ENCODE measurements around the gene PRXL2B. TPM values are rescaled to one million over a fixed set of nuclear protein-coding genes. Genes with fewer than 3 reads are reported as not detected.
A peak's percentile ranks its signal among the peaks of the same experiment; 100 is the strongest.

PRXL2B gene, protein sequence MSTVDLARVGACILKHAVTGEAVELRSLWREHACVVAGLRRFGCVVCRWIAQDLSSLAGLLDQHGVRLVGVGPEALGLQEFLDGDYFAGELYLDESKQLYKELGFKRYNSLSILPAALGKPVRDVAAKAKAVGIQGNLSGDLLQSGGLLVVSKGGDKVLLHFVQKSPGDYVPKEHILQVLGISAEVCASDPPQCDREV
- 10 to 100 TPM; 19.0 to 21.1 TPM for total RNA-seq
- polyA plus RNA-seq (ENCODE audit: insufficient read length in 2 of 2): 10 to 100 TPM; 82.8 to 85.9 TPM
- long read RNA-seq, donor 1, transcript PRXL2B-204 (7 exons, 2,749 nt): major isoform, 13 of 25 reads
- long read RNA-seq, donor 1, transcript PRXL2B-203 (7 exons, 2,689 nt): minor isoform, 5 of 25 reads
- long read RNA-seq, donor 1, partial matches to known transcripts: 6 of 25 reads
- long read RNA-seq, donor 1, other reads (novel, unspliced or antisense): 0 of 25 reads
- long read RNA-seq, donor 2, partial matches to known transcripts: 0 of 7 reads
- long read RNA-seq, donor 2, other reads (novel, unspliced or antisense): 0 of 7 reads
- long read RNA-seq, donor 3, partial matches to known transcripts: 0 of 4 reads
- long read RNA-seq, donor 3, other reads (novel, unspliced or antisense): 0 of 4 reads
- long read RNA-seq, donor 4, transcript PRXL2B-204 (7 exons, 2,749 nt): major isoform, 6 of 20 reads
- long read RNA-seq, donor 4, transcript PRXL2B-203 (7 exons, 2,689 nt): minor isoform, 5 of 20 reads
- long read RNA-seq, donor 4, partial matches to known transcripts: 6 of 20 reads
- long read RNA-seq, donor 4, other reads (novel, unspliced or antisense): 0 of 20 reads

DNA sequence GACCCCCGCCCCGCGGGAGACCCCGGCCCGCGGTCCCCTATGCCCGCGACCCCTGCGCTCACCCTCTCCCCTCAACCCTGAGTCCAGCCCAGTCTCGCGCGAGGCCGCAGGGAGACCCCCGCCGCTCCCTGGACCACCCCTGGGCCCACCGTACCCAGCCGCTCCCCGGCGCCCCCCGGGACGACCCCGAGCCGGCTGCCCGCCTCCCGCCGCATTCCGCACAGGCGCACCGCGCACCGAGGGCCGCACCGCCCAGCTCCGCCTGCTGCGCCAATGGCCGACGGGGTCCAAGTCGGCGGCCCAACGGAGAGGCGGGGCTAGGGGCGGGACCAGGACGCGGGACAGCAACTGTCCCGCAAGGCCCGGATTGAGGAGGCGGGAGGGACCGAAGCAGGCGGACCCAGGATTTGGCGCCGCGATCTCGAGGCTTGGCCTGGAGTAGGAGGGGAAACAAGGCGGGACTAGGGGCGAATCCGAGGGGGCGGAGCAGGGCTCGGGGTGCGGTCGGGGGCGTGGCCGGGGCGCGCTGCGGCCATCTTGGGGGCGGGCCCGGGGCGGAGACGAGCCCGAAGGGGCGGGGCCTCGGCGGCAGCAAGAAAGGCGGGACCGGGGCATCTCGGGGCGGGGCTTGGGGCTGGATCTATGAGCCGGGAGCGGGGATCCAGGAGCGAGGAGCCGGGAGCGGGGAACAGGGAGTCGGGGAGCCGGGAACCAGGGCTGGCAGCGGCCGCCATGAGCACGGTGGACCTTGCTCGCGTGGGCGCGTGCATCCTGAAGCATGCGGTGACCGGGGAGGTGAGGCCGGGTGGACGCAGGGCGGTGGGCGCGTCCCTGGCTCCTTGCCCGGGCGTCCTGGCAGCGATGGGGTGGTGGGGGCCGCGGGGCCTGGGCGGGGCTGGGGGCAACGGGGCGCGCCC is at the start of gene PRXL2B:
Gene PRXL2B, plus strand, starts transcription at position 624 of the 917 bp plus-strand sequence. Its CDS starts 109 bp downstream, at position 733.
- peaks cover 33% of the 10 kb centered on the region for H3K36me3 ChIP-seq (ENCODE audit: control insufficient read depth, insufficient read depth, low read length)
- peak within 1 kb of the TSS; percentile 54 for H3K4me3 ChIP-seq (ENCODE audit: low read depth, low read length)
- peak; percentile 90 to 99 (median 94) for DNase-seq (ENCODE audit: low read depth in 4 of 6, low spot score in 6 of 6)
- peaks cover 33% of the 10 kb centered on the region for H3K4me1 ChIP-seq (ENCODE audit: control insufficient read depth, insufficient read depth, low read length)
- under 1% methylated on average over 98 of the region's 107 CpGs for WGBS (ENCODE audit: insufficient coverage)
- no peaks in the 10 kb centered on the region for H3K9me3 ChIP-seq (ENCODE audit: control insufficient read depth, insufficient read depth, low read length)
- no peaks in the 10 kb centered on the region for H3K27me3 ChIP-seq (ENCODE audit: control insufficient read depth, insufficient read depth, low read length)
- H3K27ac ChIP-seq (ENCODE audit: low read depth, low read length): peak within 1 kb of the TSS; percentile 92

DNA sequence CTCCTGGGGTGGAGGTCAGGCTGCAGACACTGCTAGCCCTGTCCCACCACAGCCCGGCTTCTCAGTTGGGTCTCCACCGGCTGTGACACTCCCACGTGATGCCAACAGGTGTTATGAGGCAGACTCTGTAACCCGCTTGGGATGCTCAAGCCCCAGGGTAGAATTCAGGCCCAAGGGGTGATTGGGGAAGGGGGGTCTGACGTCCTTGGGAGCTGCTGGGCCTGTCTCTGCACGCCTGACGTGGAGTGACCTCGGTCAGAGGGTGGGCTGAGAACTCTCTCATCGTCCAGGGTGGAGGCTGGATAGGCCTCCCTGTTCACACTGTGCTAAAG is 48.8 kb upstream of the PRXL2B start:
- H3K4me1 ChIP-seq (ENCODE audit: control insufficient read depth, insufficient read depth, low read length): peaks cover 64% of the 10 kb centered on the region
- H3K9me3 ChIP-seq (ENCODE audit: control insufficient read depth, insufficient read depth, low read length): no peaks in the 10 kb centered on the region
- no peak overlapping the region for H3K4me3 ChIP-seq (ENCODE audit: low read depth, low read length)
- 84% methylated on average over 6 of the region's 9 CpGs for WGBS (ENCODE audit: insufficient coverage)
- no peaks in the 10 kb centered on the region for H3K36me3 ChIP-seq (ENCODE audit: control insufficient read depth, insufficient read depth, low read length)
- no peak for DNase-seq (ENCODE audit: low read depth in 4 of 6, low spot score in 6 of 6)
- H3K27me3 ChIP-seq (ENCODE audit: control insufficient read depth, insufficient read depth, low read length): peaks cover 8% of the 10 kb centered on the region
- H3K27ac ChIP-seq (ENCODE audit: low read depth, low read length): no peak overlapping the region

DNA sequence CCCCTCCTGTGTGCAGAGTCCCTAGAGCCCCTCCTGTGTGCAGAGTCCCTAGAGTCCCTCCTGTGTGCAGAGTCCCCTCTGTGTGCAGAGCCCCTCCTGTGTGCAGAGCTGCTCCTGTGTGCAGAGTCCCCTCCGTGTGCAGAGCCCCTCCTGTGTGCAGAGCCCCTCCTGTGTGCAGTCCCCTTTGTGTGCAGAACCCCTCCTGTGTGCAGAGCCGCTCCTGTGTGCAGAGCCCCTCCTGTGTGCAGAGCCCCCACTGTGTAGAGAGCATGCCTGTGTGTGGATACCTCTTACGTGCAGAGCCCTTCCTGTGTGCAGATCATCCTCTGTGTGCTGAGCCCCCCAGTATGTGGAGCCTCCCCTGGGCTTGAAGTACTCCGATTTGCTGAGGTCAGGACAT is 48.2 kb upstream of the PRXL2B start:
- no peaks in the 10 kb centered on the region for H3K36me3 ChIP-seq (ENCODE audit: control insufficient read depth, insufficient read depth, low read length)
- peaks cover 64% of the 10 kb centered on the region for H3K4me1 ChIP-seq (ENCODE audit: control insufficient read depth, insufficient read depth, low read length)
- no peaks in the 10 kb centered on the region for H3K9me3 ChIP-seq (ENCODE audit: control insufficient read depth, insufficient read depth, low read length)
- peaks cover 8% of the 10 kb centered on the region for H3K27me3 ChIP-seq (ENCODE audit: control insufficient read depth, insufficient read depth, low read length)
- H3K27ac ChIP-seq (ENCODE audit: low read depth, low read length): no peak overlapping the region
- no peak for DNase-seq (ENCODE audit: low read depth in 4 of 6, low spot score in 6 of 6)
- WGBS (ENCODE audit: insufficient coverage): 76% methylated on average over 3 of the region's 4 CpGs
- H3K4me3 ChIP-seq (ENCODE audit: low read depth, low read length): no peak overlapping the region

DNA sequence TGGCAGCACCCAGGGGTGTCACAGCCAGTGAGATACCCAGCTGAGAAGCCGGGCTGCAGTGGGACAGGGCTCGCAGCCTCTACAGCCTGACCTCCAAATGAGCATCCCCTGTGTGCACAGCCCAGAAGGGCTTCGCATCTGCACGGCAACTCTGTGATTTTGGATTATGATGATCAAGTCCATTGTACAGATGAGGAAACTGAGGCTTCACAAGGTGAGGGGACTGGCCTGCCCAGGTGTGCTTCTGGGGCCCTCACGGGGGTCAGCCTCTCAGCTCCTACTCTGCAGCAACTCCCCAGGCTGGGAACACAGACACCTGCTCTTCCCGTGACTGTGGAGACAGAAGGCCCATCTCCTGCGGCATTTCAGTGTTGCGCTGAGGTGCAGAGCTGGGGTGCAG is 47.7 kb upstream of the PRXL2B start:
- Histone ChIP-seq H3K4me1 (ENCODE audit: control insufficient read depth, insufficient read depth, low read length) (peaks cover 64% of the 10 kb centered on the region), H3K36me3 (ENCODE audit: control insufficient read depth, insufficient read depth, low read length) (no peaks in the 10 kb centered on the region), H3K4me3 (ENCODE audit: low read depth, low read length) (no peak overlapping the region), H3K27me3 (ENCODE audit: control insufficient read depth, insufficient read depth, low read length) (peaks cover 8% of the 10 kb centered on the region), H3K27ac (ENCODE audit: low read depth, low read length) (no peak overlapping the region), H3K9me3 (ENCODE audit: control insufficient read depth, insufficient read depth, low read length) (no peaks in the 10 kb centered on the region)
- WGBS (ENCODE audit: insufficient coverage): 100% methylated on average over 6 of the region's 8 CpGs
- DNase-seq (ENCODE audit: low read depth in 4 of 6, low spot score in 6 of 6): no peak

DNA sequence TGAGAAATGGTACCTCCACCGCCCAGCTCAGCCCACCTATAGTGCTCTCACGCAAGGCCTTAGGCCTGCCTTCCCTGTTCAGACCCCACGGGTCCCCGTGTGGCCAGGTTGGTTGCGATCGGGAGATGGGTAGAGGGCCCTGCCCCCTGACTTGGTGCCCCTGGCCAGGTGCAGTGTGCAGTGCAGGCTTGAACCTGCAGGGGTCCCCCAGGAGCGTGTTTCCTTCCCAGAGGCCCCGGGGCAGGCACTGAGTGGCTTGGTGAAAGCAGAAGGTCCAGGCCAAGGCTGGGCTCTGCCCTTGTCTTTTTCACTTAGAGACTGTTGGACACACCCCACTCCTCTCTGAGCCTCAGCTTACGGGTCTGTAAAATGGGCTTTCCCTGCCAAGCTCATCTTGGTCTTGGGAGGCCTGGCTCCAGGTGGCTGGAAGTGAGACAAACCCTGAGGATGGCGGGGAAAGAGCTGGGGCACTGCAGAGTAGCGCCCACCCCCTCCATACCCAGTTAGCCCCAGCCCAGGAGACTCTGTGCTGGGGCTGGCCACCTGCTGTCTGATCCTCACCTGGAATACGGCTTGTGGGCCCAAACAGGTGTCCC is 47.2 kb upstream of the PRXL2B start:
- Histone ChIP-seq H3K36me3 (ENCODE audit: control insufficient read depth, insufficient read depth, low read length) (no peaks in the 10 kb centered on the region), H3K27ac (ENCODE audit: low read depth, low read length) (no peak overlapping the region), H3K9me3 (ENCODE audit: control insufficient read depth, insufficient read depth, low read length) (no peaks in the 10 kb centered on the region), H3K4me1 (ENCODE audit: control insufficient read depth, insufficient read depth, low read length) (peaks cover 64% of the 10 kb centered on the region), H3K4me3 (ENCODE audit: low read depth, low read length) (no peak overlapping the region), H3K27me3 (ENCODE audit: control insufficient read depth, insufficient read depth, low read length) (peaks cover 8% of the 10 kb centered on the region)
- DNase-seq (ENCODE audit: low read depth in 4 of 6, low spot score in 6 of 6): no peak
- WGBS (ENCODE audit: insufficient coverage): 90% methylated on average over 6 of the region's 12 CpGs

DNA sequence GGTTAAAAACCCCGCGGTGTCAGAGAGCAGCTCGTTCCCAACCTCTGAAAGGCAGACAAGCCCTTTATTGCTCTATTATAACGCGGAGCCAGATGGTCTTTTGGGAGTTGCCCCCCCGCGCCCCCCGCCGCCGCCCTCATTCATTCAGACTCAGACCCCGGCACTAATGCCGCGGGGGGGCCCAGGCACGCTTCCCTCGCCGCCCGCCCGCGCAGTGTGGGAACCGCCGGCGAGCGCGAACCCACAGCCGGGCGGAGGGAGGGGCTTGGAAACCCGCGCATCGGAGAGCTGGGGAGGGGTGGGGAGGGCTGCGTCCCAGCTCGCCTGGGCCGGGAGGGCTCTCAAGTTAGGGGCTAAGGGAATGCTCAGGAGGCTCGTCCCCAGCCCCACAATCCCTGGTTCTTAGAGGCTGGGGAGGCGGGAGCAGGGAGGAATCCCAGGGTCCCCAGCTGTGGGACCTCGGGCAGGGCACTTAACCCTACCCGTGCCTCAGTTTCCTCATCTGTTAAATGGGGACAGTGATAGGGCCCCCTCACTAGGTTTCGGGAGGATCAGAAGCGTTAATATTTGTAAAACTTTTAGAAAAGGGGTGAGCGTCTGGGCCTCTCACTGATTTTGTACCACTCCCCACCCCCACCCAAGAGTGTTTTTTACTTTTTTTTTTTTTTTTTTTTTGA is 45.6 kb upstream of the PRXL2B start:
- no peak overlapping the region for H3K4me3 ChIP-seq (ENCODE audit: low read depth, low read length)
- H3K9me3 ChIP-seq (ENCODE audit: control insufficient read depth, insufficient read depth, low read length): no peaks in the 10 kb centered on the region
- 1% methylated on average over 27 of the region's 39 CpGs for WGBS (ENCODE audit: insufficient coverage)
- H3K4me1 ChIP-seq (ENCODE audit: control insufficient read depth, insufficient read depth, low read length): peaks cover 64% of the 10 kb centered on the region
- H3K36me3 ChIP-seq (ENCODE audit: control insufficient read depth, insufficient read depth, low read length): no peaks in the 10 kb centered on the region
- no peak overlapping the region for H3K27ac ChIP-seq (ENCODE audit: low read depth, low read length)
- DNase-seq (ENCODE audit: low read depth in 4 of 6, low spot score in 6 of 6): peak in 2 of 6 donors; percentile 69 to 73
- H3K27me3 ChIP-seq (ENCODE audit: control insufficient read depth, insufficient read depth, low read length): peaks cover 6% of the 10 kb centered on the region

DNA sequence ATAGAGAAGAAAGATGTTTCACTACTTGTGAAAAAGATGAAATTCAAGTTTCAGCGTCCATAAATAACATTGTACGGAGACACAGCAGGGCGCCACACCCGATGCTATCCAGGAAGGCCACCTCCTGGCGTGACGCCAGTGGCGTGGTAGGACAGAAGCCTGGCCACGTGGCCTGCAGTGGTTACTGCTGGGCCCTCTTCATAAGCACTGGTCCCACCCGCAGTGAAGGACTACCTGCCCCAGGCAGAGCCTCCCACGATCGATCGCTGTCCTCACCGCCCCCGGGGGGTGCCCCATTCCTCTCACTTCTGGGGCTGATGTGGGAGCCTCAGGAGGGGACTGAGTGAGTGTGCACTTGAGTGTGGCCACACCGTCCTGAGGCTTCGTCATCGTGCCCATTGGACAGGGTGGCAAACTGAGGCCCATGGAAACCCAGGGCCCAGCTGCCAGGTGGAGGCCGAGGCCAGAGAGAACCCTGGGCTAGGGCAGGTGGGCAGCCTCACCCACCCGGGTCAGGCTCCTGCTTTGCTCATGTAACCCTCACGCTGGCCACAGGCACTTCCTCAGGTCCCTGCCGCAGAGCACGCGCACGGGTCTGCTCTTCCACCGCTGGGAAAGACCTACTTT is 44.8 kb upstream of the PRXL2B start:
- 75% methylated on average over 25 of the region's 25 CpGs for WGBS (ENCODE audit: insufficient coverage)

DNA sequence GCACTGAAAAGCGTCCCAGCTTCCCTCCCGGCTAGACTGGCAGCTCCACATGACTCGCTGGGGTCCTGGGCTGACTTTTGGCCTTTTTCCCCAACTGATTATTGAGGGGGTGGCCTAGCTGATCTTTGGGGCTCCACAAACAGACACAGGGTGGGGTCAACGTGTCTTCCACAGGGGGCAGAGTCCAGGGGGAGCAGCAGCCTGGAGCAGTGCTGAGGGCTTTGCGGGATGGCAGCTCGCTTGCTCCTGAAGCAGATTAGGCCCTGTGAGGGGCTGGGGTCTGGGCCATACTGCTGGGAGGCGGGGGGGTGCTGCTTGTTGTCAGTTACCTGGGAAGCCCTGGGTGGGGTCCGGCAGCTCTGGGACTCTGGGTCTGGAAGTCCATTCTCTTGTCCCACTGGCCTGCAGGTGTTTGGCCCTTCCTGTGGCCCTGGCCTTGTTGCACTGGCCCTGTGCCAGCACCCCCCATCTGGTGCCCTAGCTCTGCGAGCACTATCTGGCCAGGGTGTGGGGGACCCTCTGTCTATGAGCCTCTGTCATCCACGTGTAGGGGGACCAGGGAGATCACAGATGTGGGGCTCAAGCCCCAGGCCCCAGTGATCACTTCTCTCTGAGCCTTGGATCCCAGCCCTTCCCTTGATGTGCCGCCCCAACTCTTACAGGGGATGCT is 44.2 kb upstream of the PRXL2B start:
- 76% methylated on average over 9 of the region's 11 CpGs for WGBS (ENCODE audit: insufficient coverage)
- no peak overlapping the region for H3K27ac ChIP-seq (ENCODE audit: low read depth, low read length)
- peaks cover 76% of the 10 kb centered on the region for H3K4me1 ChIP-seq (ENCODE audit: control insufficient read depth, insufficient read depth, low read length)
- H3K4me3 ChIP-seq (ENCODE audit: low read depth, low read length): no peak overlapping the region
- peaks cover 10% of the 10 kb centered on the region for H3K27me3 ChIP-seq (ENCODE audit: control insufficient read depth, insufficient read depth, low read length)
- peak in 1 of 6 donors; percentile 17 for DNase-seq (ENCODE audit: low read depth in 4 of 6, low spot score in 6 of 6)
- no peaks in the 10 kb centered on the region for H3K9me3 ChIP-seq (ENCODE audit: control insufficient read depth, insufficient read depth, low read length)
- no peaks in the 10 kb centered on the region for H3K36me3 ChIP-seq (ENCODE audit: control insufficient read depth, insufficient read depth, low read length)

More for the DNA sequence above, 44.8 kb upstream of the PRXL2B start:
- H3K9me3 ChIP-seq (ENCODE audit: control insufficient read depth, insufficient read depth, low read length): no peaks in the 10 kb centered on the region
- H3K36me3 ChIP-seq (ENCODE audit: control insufficient read depth, insufficient read depth, low read length): no peaks in the 10 kb centered on the region
- peaks cover 10% of the 10 kb centered on the region for H3K27me3 ChIP-seq (ENCODE audit: control insufficient read depth, insufficient read depth, low read length)
- peaks cover 69% of the 10 kb centered on the region for H3K4me1 ChIP-seq (ENCODE audit: control insufficient read depth, insufficient read depth, low read length)
- H3K27ac ChIP-seq (ENCODE audit: low read depth, low read length): no peak overlapping the region
- DNase-seq (ENCODE audit: low read depth in 4 of 6, low spot score in 6 of 6): peak in 1 of 6 donors; percentile 20
- no peak overlapping the region for H3K4me3 ChIP-seq (ENCODE audit: low read depth, low read length)

All from spinal cord (tissue), 10 donors.